ENCODE results near the gene CRB1. TPM values are rescaled to one million over a fixed set of nuclear protein-coding genes. Genes with fewer than 3 reads are reported as not detected.

Gene CRB1
- total and polyA plus RNA-seq, 2 of the 8 experiments (the other 6 are each of a cell fraction or from before 2014, with no cell fraction given): 0.03 TPM; not detected in 1

GRCh38 chr1:197321811-197322210 lies 53.8 kb downstream of the CRB1 start:
- no peak for FAIRE-seq
- no peak overlapping the region for H4K8ac ChIP-seq (ENCODE audit: extremely low read depth, insufficient read depth, low read length)
- no peak overlapping the region for H3K9ac ChIP-seq (replicated peaks in 1 of 4; ENCODE audit: extremely low read depth in 1 of 4, low read depth in 3 of 4, low read length in 3 of 4)

More at GRCh38 chr1:197321811-197322210, 53.8 kb downstream of the CRB1 start:
- Histone ChIP-seq H3K4me1 (replicated peaks in 1 of 4; ENCODE audit: control insufficient read depth in 3 of 4, insufficient read depth in 4 of 4, low read length in 3 of 4) (no peaks in the 10 kb centered on the region), H2BK20ac (ENCODE audit: low read length) (no peak overlapping the region), H2BK120ac (replicated peaks; ENCODE audit: low read depth, low read length) (no peak overlapping the region), H3K9me3 (ENCODE audit: insufficient read depth in 2 of 2, low read depth in 1 of 2, low read length in 1 of 2) (no peaks in the 10 kb centered on the region), H3K4me2 (ENCODE audit: insufficient read depth in 1 of 2, low read depth in 2 of 2, low read length in 2 of 2) (no peak overlapping the region), H4K20me1 (replicated peaks in 1 of 2; ENCODE audit: control insufficient read depth in 1 of 2, insufficient read depth in 2 of 2, low read length in 2 of 2) (no peaks in the 10 kb centered on the region), H3K36me3 (ENCODE audit: control insufficient read depth in 2 of 4, insufficient read depth in 4 of 4, low read length in 3 of 4) (no peaks in the 10 kb centered on the region), H3K79me1 (ENCODE audit: low read depth, low read length) (no peaks in the 10 kb centered on the region), H2AK5ac (ENCODE audit: low read depth, low read length) (no peak overlapping the region), H3K27ac (ENCODE audit: low read depth, low read length) (no peak overlapping the region), H4K5ac (ENCODE audit: insufficient read length, low read depth, low read length) (no peak overlapping the region), H3K23me2 (ENCODE audit: low read depth, low read length) (no peaks in the 10 kb centered on the region), H3K56ac (replicated peaks; ENCODE audit: insufficient read length, low read depth, low read length) (no peak overlapping the region), H3K4me3 (ENCODE audit: extremely low read depth in 1 of 4, insufficient read depth in 2 of 4, low read depth in 3 of 4, low read length in 4 of 4) (no peak overlapping the region), H2BK12ac (ENCODE audit: low read depth, low read length) (no peak overlapping the region), H4K91ac (replicated peaks; ENCODE audit: insufficient read length, low read length) (no peak overlapping the region), H2BK15ac (ENCODE audit: low read length) (no peak overlapping the region), H3K14ac (ENCODE audit: insufficient read length) (no peak overlapping the region), H3K4ac (replicated peaks; ENCODE audit: insufficient read length, low read depth, low read length) (no peak overlapping the region), H3K27me3 (replicated peaks in 1 of 4; ENCODE audit: control insufficient read depth in 3 of 4, extremely low read depth in 1 of 4, insufficient read depth in 3 of 4, low read length in 3 of 4) (no peaks in the 10 kb centered on the region), H2BK5ac (ENCODE audit: low read depth, low read length) (no peak overlapping the region), H3K23ac (ENCODE audit: insufficient read length) (no peak overlapping the region), H3K18ac (ENCODE audit: extremely low read depth, low read length) (no peak overlapping the region), H3K79me2 (ENCODE audit: control insufficient read depth in 1 of 2, insufficient read depth in 2 of 2, low read length in 2 of 2) (no peaks in the 10 kb centered on the region), H2AFZ (ENCODE audit: low read length) (no peak overlapping the region)
- CTCF ChIA-PET (ENCODE audit: partially characterized antibody): interaction anchor here (1.4 kb wide), 1 partner anchor 11 kb away, joined by 5 read pairs; no protein-coding TSS in a partner anchor
- POLR2A ChIA-PET (ENCODE audit: partially characterized antibody): no interaction called here
- 92% methylated on average over 2 of the region's 2 CpGs; no CpG with 5 or more reads in 1 of the 2 experiments for WGBS, 2 experiments (ENCODE audit: extremely low coverage in 1 of 2, insufficient coverage in 1 of 2, insufficient read length in 1 of 2, insufficient replicate concordance in 2 of 2, low coverage in 1 of 2, low lambda C conversion rate in 2 of 2, missing lambda C conversion rate in 1 of 2)
- no peak for DNase-seq (ENCODE audit: low read depth in 1 of 2, low spot score in 2 of 2)
- TF ChIP-seq CEBPB (IDR thresholded peaks at IDR 0.05; ENCODE audit: low read depth, low read length): no peak
- TF ChIP-seq TBP (IDR thresholded peaks at IDR 0.05; ENCODE audit: low read depth, low read length): no peak
- no peak for TF ChIP-seq TCF12 (IDR thresholded peaks at IDR 0.05; ENCODE audit: low read depth, low read length)
- TF ChIP-seq ASH2L (IDR thresholded peaks at IDR 0.05; ENCODE audit: low read length): no peak
- TF ChIP-seq KDM5A (IDR thresholded peaks at IDR 0.05; ENCODE audit: low read length): no peak
- no peak for TF ChIP-seq SP2 (IDR thresholded peaks at IDR 0.05; ENCODE audit: low read length)
- TF ChIP-seq SIRT6 (IDR thresholded peaks at IDR 0.05; ENCODE audit: low read length): no peak
